RWPE2 (cell line): ENCODE data around the gene MMP1.

Experiments
- ATAC-seq: fragments of 200-7000 bp; cut with Tn5 transposase; 3 replicates; pipeline ENCODE4 v1.9.1; 2021; ENCODE audit warnings: low read depth
- DNase-seq: peaks from one replicate; pipeline ENCODE4 v3.0.0-alpha.2; 2020; ENCODE audit warnings: low spot score
- H3K27ac ChIP-seq: fragments of 450-650 bp; 2 replicates; pipeline ENCODE4 v1.5.1; 2017; ENCODE audit warnings: mild to moderate bottlenecking; ENCODE audit not compliant: poor library complexity, severe bottlenecking
- H3K27me3 ChIP-seq: fragments of 250-450 bp; sonication (Bioruptor Pico); 2 replicates; pipeline ENCODE4 v1.5.1; 2021; ENCODE audit warnings: mild to moderate bottlenecking, moderate library complexity; ENCODE audit not compliant: insufficient read depth, poor library complexity, severe bottlenecking
- H3K36me3 ChIP-seq: fragments of 250-450 bp; sonication (Bioruptor Pico); 2 replicates; pipeline ENCODE4 v1.5.1; 2020; ENCODE audit warnings: low read depth, mild to moderate bottlenecking, moderate library complexity
- H3K4me1 ChIP-seq: fragments of 250-450 bp; sonication (Bioruptor Pico); 2 replicates; pipeline ENCODE4 v1.5.1; 2021; ENCODE audit warnings: mild to moderate bottlenecking, moderate library complexity; ENCODE audit not compliant: insufficient read depth, poor library complexity, severe bottlenecking
- H3K4me3 ChIP-seq: fragments of 250-450 bp; sonication (Bioruptor Pico); 2 replicates; pipeline ENCODE4 v1.5.1; 2021; ENCODE audit warnings: mild to moderate bottlenecking, moderate library complexity; ENCODE audit not compliant: severe bottlenecking
- H3K9me3 ChIP-seq: fragments of 250-450 bp; sonication (Bioruptor Pico); 2 replicates; pipeline ENCODE4 v1.5.1; 2021; ENCODE audit warnings: mild to moderate bottlenecking, moderate library complexity; ENCODE audit not compliant: severe bottlenecking
- TF ChIP-seq, protein P1 (sequence below): fragments of 450-650 bp; IDR thresholded peaks from one replicate; pipeline ENCODE4 v1.5.1; 2017; ENCODE audit warnings: mild to moderate bottlenecking, moderate library complexity; ENCODE audit not compliant: poor library complexity, severe bottlenecking

The MMP1 gene

DNA sequence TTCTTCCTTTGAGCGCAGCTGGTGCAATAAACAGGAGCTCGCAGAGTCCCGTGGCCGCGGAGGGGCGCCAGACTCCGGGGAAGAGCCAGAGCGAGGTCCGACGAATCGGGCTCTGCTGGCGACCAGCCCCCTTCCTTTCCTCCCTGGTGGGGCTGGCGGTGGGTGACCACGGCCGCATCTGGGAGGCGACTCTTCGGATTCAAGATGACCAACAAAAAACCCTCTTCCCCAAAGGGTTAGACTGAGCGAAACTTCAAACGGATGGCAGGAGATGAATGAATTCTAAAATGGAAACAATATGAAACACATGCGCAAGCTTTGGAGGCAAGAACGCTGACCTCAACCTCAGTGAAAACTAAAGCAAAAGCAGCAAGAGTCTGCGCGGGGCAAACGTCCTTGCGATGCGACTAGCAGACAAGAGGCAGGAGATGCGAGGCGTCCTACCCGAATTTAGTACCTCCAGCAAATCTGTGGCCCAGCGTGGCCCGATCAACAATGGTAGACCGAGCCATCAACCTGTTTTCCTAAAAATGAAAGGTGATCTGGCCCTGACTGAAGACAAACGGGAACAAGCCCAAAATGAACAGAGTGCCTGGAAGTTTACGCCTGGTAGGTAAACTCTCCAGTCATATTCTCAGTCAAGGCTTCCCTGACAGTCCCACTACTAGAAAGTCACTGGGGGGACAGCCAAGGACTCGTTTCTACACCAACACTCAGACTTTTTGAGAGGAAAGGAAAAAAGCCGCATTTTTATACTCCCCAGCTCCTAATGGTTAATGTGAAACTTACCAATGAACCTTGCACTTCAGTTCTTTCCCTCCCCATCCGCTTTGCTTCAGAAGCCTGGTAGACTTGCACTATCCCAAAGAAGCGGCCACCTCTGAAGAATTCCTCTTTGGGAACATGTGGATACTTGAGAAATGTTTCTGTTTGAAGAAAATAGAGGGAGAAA lies 33.8 kb upstream of the MMP1 start:
- Histone ChIP-seq H3K9me3 (no peaks in the 10 kb centered on the region), H3K36me3 (no peaks in the 10 kb centered on the region), H3K27me3 (no peaks in the 10 kb centered on the region), H3K27ac (no peak overlapping the region), H3K4me1 (peaks cover 22% of the 10 kb centered on the region), H3K4me3 (no peak overlapping the region)
- DNase-seq (no peak), ATAC-seq (no peak)
- TF ChIP-seq, protein P1, sequence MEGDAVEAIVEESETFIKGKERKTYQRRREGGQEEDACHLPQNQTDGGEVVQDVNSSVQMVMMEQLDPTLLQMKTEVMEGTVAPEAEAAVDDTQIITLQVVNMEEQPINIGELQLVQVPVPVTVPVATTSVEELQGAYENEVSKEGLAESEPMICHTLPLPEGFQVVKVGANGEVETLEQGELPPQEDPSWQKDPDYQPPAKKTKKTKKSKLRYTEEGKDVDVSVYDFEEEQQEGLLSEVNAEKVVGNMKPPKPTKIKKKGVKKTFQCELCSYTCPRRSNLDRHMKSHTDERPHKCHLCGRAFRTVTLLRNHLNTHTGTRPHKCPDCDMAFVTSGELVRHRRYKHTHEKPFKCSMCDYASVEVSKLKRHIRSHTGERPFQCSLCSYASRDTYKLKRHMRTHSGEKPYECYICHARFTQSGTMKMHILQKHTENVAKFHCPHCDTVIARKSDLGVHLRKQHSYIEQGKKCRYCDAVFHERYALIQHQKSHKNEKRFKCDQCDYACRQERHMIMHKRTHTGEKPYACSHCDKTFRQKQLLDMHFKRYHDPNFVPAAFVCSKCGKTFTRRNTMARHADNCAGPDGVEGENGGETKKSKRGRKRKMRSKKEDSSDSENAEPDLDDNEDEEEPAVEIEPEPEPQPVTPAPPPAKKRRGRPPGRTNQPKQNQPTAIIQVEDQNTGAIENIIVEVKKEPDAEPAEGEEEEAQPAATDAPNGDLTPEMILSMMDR: peak; percentile 11

DNA sequence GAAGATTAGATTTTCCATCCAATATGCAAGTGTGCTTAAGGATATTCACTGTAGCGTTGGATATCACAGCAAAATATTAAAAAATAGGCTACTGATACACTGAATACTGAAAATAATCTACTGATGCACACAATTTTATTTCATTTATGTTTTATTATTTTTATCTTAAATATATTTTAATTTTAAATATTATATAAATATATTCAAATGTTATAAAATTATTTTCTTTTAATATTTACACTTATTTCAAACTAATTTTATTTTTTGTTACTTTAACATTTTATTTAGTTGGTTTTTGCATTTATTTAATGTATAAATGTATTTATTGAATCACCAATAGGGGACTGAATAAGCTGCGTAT lies 33.1 kb upstream of the MMP1 start:
- no peak overlapping the region for H3K4me3 ChIP-seq
- H3K27me3 ChIP-seq: no peaks in the 10 kb centered on the region
- no peaks in the 10 kb centered on the region for H3K9me3 ChIP-seq
- DNase-seq (no peak), ATAC-seq (no peak)
- TF ChIP-seq, protein P1: no peak
- no peaks in the 10 kb centered on the region for H3K36me3 ChIP-seq
- H3K27ac ChIP-seq: no peak overlapping the region
- peaks cover 17% of the 10 kb centered on the region for H3K4me1 ChIP-seq

DNA sequence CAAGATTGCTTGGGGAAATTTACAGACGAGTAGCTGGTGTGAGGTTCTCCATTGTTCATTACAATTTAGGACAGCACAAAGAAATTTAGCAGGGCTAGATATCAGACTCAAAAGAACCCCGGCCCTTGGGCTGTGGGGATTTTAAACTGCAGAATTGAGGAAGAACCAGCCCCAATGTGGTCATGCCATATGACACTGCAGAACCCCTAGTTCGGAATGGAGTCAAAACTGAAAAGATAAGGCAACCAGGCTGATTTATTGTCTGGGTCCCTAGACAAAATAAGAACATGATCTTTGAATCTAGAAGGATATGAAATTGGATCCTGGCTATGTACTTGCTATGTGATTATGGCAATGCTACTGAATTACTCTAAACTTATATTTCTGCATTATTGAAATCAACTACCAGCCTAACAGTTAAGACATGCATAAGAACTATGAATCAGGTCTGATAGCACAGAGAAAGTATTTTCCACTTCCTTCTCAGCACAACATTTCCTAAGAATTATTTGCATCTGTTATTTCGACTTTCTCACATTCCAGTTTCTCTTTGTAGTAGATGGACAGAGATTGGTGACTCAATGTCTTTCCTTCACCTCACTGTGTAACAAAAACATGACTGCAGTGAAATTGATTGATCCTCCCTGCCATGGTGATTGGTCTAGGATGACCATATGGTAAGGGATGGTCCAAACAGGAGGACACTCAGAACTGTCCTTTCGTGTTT lies 32.2 kb upstream of the MMP1 start:
- DNase-seq (no peak), ATAC-seq (peak; percentile 64)
- TF ChIP-seq, protein P1: no peak
- no peaks in the 10 kb centered on the region for H3K9me3 ChIP-seq
- H3K4me1 ChIP-seq: peaks cover 10% of the 10 kb centered on the region
- no peak overlapping the region for H3K4me3 ChIP-seq
- H3K36me3 ChIP-seq: no peaks in the 10 kb centered on the region
- H3K27me3 ChIP-seq: no peaks in the 10 kb centered on the region
- H3K27ac ChIP-seq: peak overlapping the region; percentile 29

DNA sequence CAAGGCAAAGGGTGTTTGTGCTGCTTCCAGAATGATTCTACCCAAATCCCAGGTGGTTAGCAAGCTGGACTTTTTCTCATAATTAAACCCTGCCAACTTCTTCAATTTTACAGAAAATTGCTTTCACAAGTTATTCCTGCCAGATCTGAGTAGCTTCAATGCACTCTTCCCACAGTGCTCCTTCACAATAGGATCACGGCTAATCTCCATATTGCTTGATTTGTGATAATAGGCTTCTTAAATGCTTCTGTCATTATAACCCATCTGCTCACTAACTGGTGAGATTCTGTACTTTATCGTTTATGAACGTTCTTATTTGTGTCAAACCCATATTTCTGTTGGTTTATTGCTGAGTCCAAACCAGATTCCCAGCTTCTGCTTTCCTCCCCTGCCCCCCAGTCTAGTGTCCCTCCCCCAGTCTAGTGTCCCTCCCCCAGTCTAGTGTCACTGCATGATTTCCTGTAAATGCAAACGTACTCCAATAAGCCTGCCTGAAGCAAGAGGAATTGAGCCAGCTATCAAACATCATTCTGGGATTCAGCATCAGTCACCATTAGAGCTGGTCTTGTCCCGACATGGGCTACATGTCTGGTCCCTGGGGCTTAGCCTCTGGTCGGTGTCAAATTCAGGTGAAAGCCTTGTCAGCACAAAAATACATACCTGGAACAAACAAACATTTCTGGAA lies 31.5 kb upstream of the MMP1 start:
- peak overlapping the region; percentile 29 for H3K27ac ChIP-seq
- no peak for DNase-seq
- no peak for ATAC-seq
- H3K27me3 ChIP-seq: no peaks in the 10 kb centered on the region
- H3K4me1 ChIP-seq: peaks cover 10% of the 10 kb centered on the region
- H3K4me3 ChIP-seq: no peak overlapping the region
- no peaks in the 10 kb centered on the region for H3K36me3 ChIP-seq
- TF ChIP-seq, protein P1: no peak
- H3K9me3 ChIP-seq: no peaks in the 10 kb centered on the region
